Keratinocyte (primary cell): Measurements from ENCODE around the gene MAST1.

Experiments used
- CTCF ChIP-seq, 3 experiments: IDR thresholded peaks in 1 of 3; conservative IDR thresholded peaks in 1 of 3; optimal IDR thresholded peaks in 1 of 3; 2 replicates in 2 of 3; 3 replicates in 1 of 3; pipeline versions ENCODE3 to v1.5.1; 2011; ENCODE audit warnings: low read length in 3 of 3, mild to moderate bottlenecking in 3 of 3, moderate library complexity in 2 of 3, control low read depth in 1 of 3, inconsistent platforms in 1 of 3; ENCODE audit not compliant: insufficient read depth in 2 of 3; ENCODE audit errors: extremely low read depth in 1 of 3
- EZH2 ChIP-seq: IDR thresholded peaks from one replicate; pipeline ENCODE4 v1.6.1; 2012; ENCODE audit warnings: inconsistent platforms, mild to moderate bottlenecking, low read length, moderate library complexity

GRCh38 chr19:12788682-12789097 is 49.6 kb upstream of the MAST1 start:
- TF ChIP-seq EZH2 (no peak), CTCF (optimal IDR thresholded peaks at IDR 0.05 in 1 of 3, IDR thresholded peaks at IDR 0.05 in 1 of 3, conservative IDR thresholded peaks at IDR 0.05 in 1 of 3; ENCODE audit: extremely low read depth in 1 of 3, insufficient read depth in 2 of 3, low read length in 3 of 3) (peak in 1 of 3 experiments; percentile 19)
